ENCODE data around the gene MRPL43. TPM values are rescaled to one million over a fixed set of nuclear protein-coding genes. Genes with fewer than 3 reads are reported as not detected.

MRPL43 gene
- total RNA-seq, 1 experiment from 2014 or later = 136 TPM

DNA sequence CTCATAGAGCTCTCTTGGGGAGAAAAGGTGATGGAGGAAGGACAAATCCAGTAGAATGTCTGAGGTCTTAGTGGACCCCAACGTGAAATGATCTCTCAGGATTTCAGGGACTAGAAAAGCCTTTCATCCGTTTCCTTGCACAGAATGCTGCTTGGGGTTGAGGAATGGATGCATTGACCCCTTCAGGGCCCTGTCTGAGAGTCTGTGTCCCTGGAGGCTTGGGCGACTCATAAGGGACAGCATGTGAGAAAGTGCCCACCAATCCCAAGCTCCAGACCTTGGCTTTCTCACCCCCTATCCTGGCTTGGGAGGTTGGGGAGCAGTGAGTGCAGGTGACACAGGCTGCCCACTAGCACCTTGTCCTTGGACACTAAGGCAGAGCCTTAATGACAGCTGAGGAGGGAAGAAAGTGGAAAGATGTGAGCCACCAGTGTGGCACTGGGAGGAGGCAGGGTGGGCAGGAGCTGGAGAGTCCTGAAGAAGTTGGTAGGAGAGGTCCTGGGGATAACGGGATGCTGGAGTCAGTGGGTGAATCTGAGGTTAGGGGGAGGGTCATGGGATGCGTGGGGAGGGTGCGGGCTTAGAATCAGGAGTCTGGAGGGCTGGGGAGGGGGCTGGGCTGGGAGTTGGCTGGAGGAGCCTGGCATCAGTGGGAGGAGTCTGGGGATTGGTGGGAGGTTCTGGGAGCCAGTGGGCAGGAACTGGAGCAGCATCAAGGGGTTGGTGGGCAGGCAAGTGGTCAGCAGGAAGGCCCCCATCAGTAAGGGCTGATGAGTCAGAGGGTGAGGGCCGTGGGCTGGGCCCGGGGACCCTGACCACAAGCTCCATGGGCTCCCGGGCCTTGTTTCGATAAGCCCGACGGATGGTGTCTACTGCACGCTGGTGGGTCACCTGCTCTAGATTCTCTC, 20.9 kb upstream of the MRPL43 start:
- no peak overlapping the region; the same call in 1 of the 2 replicates for H3K9ac ChIP-seq (ENCODE audit: low read length)
- H3K36me3 ChIP-seq (ENCODE audit: control insufficient read depth in 1 of 2, insufficient read depth in 2 of 2, low read length in 2 of 2) = peaks cover 10 to 15% of the 10 kb centered on the region in 2 experiments; a peak in 3 of 4 replicates
- ChIA-PET RAD21 (ENCODE audit: low non-redundant PET in 1 of 2, low total read pairs in 2 of 2, uncharacterized antibody in 2 of 2, unreplicated experiment in 2 of 2) (no interaction called here), CTCF (interaction anchor here (0.6 to 6.6 kb wide), 6 partner anchors 7 to 60 kb away, joined by 3 to 118 read pairs (median 4); partner anchors contain the start of gene LZTS2), POLR2A (interaction anchor here (1.3 kb wide), 1 partner anchor 10 kb away, joined by 5 read pairs; no protein-coding TSS in a partner anchor)
- intact Hi-C loops (cut with micrococcal nuclease) = no loop called here
- BruUV-seq (replicated peaks) = no TSS peak
- H3K9me2 ChIP-seq (ENCODE audit: insufficient read depth) = no peaks in the 10 kb centered on the region
- no peaks in the 10 kb centered on the region for H3K27me3 ChIP-seq (ENCODE audit: insufficient read depth, low read length)
- peaks cover 19 to 46% of the 10 kb centered on the region in 2 experiments for H3K4me1 ChIP-seq (ENCODE audit: control insufficient read depth in 1 of 2, insufficient read depth in 2 of 2, low read length in 2 of 2)
- DNase-seq (ENCODE audit: low read depth, low spot score) = no peak
- H2AFZ ChIP-seq (ENCODE audit: low read depth, low read length, poor library complexity, severe bottlenecking) = no peak overlapping the region
- no peak for ATAC-seq
- peaks cover 3% of the 10 kb centered on the region; the same call in 1 of the 2 replicates for H3K79me2 ChIP-seq (ENCODE audit: insufficient read depth, low read length)
- H4K20me1 ChIP-seq (ENCODE audit: insufficient read depth) = no peaks in the 10 kb centered on the region
- TF ChIP-seq, protein P1, sequence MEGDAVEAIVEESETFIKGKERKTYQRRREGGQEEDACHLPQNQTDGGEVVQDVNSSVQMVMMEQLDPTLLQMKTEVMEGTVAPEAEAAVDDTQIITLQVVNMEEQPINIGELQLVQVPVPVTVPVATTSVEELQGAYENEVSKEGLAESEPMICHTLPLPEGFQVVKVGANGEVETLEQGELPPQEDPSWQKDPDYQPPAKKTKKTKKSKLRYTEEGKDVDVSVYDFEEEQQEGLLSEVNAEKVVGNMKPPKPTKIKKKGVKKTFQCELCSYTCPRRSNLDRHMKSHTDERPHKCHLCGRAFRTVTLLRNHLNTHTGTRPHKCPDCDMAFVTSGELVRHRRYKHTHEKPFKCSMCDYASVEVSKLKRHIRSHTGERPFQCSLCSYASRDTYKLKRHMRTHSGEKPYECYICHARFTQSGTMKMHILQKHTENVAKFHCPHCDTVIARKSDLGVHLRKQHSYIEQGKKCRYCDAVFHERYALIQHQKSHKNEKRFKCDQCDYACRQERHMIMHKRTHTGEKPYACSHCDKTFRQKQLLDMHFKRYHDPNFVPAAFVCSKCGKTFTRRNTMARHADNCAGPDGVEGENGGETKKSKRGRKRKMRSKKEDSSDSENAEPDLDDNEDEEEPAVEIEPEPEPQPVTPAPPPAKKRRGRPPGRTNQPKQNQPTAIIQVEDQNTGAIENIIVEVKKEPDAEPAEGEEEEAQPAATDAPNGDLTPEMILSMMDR (IDR thresholded peaks at IDR 0.05 in 2 of 3, conservative IDR thresholded peaks at IDR 0.05 in 1 of 3; ENCODE audit: borderline replicate concordance in 1 of 3, insufficient read depth in 1 of 3, low read depth in 2 of 3, low read length in 2 of 3) = no peak
- peak; percentile 36; the same call in 1 of the 2 replicates for TF ChIP-seq POLR2AphosphoS5 (IDR thresholded peaks at IDR 0.05; ENCODE audit: low read depth, low read length)
- no peak for TF ChIP-seq POLR2A (IDR thresholded peaks at IDR 0.05; ENCODE audit: borderline replicate concordance, extremely low read depth, insufficient read depth, insufficient read length)
- TF ChIP-seq CBX3 (IDR thresholded peaks at IDR 0.05; ENCODE audit: low read depth) = no peak
- H3K4me2 ChIP-seq (ENCODE audit: low read length) = peak overlapping the region; percentile 43
- no peak overlapping the region for H3K4me3 ChIP-seq (replicated peaks in 1 of 2; ENCODE audit: low read depth in 1 of 2, low read length in 2 of 2)
- no peaks in the 10 kb centered on the region for H3K9me3 ChIP-seq (ENCODE audit: control insufficient read depth in 1 of 2, insufficient read depth in 1 of 2, low read depth in 1 of 2, low read length in 2 of 2)
- no peak overlapping the region; the same call in 1 of the 2 replicates for H3K27ac ChIP-seq (ENCODE audit: low read depth, low read length)

All from HCT116 (cell line).